Stimulated activated CD4-positive, alpha-beta T cell treated with anti-CD3 and anti-CD28 coated beads, Interleukin-1b, Interleukin-23, amount 100 ng/mL, for 48 hours (primary cell): Measurements from ENCODE around the gene EVX2.

Experiments used
- DNase-seq: peaks from one replicate; pipeline ENCODE4 v3.0.0-alpha.2; 2020

Gene EVX2

DNA sequence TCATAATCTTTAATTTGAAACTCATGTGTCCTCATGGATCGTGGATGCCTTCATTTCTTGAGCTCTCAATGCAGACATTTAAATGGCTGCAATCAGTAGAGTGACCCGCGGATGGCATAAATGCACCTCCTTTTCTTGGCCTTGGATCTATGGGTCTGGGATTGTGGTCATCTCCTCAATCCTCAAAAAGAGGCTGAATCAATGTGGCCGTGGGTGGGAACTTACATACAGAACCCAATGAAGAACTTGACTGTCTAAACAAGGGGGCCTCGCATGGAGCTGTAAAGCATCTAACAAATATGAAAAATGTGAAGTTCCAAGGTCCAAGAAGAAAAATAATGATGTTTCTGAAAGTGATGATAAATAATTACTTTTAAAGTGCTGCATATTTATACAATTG is 11.7 kb upstream of the EVX2 start:
- no peak for DNase-seq

DNA sequence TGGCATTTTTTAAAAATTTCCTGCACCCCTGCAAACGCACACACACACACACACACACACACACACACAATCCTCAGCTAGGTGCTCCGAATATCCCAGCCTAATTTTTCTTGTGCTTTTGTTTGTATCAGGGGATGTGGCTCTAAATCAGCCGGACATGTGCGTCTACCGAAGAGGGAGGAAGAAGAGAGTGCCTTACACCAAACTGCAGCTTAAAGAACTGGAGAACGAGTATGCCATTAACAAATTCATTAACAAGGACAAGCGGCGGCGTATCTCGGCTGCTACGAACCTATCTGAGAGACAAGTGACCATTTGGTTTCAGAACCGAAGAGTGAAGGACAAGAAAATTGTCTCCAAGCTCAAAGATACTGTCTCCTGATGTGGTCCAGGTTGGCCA is 10.6 kb upstream of the EVX2 start:
- DNase-seq = no peak

GRCh38 chr2:176093898-176094249 is 10.1 kb upstream of the EVX2 start:
- no peak for DNase-seq

GRCh38 chr2:176093145-176093897 is 9.6 kb upstream of the EVX2 start:
- DNase-seq = no peak

DNA sequence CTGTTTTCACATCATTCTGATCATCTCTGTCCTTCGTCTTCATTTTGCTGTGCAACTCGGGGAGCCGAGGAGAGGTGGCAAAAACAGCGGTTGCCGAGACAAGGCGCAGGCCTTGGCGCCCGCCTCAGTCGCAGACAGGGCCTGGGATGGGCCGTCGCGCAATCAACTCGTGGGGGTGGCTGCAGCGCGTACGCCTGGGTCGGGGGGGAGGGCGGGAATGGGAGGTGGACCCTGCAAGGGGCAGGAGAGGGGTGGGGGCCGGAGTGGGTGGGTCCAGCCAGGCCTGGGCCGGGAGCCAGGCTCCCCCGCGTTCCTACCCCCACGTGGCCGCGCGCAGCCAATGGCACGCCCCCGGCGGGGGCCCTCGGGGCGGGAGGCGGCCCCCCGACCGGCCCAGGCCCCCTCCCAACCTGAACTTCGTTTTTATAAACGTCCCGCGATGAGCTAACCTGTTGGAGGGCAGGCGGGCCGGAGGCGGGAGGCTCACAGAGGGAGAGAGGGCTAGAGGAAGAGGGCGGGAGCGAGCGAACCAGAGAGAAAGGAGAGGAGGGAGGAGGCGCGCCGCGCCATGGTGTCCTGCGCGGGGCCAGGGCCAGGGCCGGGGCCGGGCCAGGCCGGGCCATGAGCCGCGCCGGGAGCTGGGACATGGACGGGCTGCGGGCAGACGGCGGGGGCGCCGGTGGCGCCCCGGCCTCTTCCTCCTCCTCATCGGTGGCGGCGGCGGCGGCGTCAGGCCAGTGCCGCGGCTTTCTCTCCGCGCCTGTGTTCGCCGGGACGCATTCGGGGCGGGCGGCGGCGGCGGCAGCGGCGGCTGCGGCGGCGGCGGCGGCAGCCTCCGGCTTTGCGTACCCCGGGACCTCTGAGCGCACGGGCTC is 8.7 kb upstream of the EVX2 start, which contains the start of gene HOXD13:
TSS of gene HOXD13 (plus strand) at position 452 of the 875 bp plus-strand sequence. CDS start at position 622, 170 bp downstream.
- no peak for DNase-seq

GRCh38 chr2:176091329-176092258 is 7.8 kb upstream of the EVX2 start:
- no peak for DNase-seq

GRCh38 chr2:176090862-176091261 is 7.1 kb upstream of the EVX2 start:
- DNase-seq = no peak

DNA sequence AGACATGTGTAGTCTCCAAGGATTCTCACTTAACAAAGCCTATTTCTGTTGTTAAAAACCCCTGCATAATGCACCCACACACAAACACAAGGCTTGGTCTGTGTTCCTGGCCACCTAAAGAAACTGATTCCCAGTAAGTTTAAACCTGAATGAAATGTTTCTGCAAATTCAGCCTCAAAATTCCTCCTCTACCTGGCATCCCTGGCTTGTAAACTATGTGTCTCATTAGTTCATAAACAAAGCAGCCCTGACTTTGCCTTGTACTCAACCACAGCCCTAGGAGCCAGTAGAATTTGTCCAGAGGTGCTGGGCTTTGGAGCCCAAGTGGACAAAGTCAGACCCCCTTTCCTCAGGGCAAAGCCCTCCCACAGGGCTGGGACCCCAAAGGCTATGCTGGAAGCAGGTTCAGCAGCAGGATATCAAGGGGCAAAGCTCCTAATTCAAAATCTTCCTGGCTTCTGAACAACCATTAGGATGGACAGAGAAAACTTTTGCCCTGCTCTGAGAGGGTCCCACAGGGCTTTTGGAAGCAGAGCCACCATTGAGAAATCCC is 6.2 kb upstream of the EVX2 start:
- DNase-seq = no peak

DNA sequence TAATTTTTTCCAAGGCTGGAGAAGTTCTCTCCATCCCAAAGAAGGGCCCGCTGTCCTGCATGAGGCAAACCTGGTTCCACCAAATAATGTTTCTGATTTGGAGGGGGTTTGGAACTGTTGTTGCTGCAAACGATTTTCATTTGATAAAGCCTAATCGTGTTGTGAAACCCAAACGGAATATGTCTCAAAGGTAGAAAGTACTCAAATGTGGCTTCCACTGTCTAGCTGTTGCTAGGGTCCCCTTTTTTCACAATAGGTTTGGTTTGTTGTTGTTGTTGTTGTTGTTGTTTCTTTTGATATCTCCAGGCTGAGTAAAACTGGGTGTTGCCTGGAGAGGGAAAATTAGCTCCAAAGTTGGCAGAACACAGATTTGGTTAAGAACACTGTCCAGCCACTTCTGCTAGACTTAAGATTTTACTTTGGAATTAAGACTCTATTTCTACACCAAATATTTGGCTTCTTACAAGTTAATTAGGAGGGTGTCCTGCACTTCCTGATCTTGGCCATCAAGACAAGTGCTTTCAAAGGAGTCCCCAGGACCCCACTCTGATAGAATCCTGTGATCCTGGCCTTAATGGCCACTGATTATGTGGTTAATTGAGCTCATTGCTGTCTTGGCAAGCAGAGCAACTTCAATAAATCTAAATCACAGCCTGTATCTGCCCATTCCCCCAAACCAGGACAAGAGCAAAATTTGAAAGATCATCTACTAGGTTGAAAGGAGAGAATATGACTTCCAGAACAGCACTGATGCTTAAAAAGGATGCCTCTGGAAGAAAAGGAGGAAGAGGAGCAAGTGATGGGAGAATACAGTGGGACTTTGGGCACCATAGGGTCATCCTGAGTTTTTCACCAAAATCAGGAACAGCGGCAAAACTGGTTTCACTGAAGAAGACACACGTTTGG is 5.4 kb upstream of the EVX2 start:
- no peak for DNase-seq

DNA sequence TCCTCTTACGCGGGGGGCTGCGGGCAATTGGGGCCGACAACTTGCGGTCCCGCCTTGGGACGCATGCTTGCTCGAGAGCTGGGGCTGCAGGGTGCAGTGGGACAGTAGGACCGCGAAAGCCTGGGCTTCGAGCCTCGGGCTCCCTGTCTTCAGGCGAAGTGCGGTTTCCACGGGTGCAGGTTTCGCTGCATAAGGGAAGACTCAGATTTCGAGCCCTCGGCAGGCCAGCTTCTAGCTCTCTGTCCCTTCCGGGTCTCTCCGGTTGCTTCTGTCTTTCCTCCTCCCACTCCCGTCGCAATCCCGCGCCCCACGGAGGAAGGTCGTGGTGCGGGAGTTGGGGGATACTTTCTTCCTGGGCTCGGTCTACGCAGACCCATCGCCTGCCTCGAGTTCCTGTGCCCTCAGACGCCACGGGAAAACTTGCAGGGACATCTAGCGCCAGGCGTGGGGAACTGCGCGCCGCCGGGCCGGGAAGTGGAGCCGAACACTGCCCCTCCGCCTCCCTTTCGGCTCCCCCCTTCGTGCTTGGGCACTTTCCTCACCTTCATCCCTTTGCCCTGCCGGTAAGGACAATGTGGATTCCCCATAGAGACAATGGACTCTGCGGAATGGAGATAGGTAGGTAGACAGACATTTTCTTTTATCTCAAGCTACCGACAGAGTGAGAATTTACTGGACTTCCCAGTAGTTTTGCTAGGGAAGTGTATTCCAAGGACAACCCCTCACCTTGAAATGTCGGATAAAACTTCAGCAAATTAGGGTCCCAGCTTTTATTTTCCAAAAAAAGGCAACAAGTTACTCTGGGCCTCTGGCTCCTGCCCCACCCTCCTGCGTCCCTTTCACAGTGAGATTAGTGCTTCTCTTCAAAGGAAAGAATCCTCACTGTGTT is 4.5 kb upstream of the EVX2 start:
- no peak for DNase-seq

GRCh38 chr2:176087330-176088047 is 3.7 kb upstream of the EVX2 start:
- no peak for DNase-seq

DNA sequence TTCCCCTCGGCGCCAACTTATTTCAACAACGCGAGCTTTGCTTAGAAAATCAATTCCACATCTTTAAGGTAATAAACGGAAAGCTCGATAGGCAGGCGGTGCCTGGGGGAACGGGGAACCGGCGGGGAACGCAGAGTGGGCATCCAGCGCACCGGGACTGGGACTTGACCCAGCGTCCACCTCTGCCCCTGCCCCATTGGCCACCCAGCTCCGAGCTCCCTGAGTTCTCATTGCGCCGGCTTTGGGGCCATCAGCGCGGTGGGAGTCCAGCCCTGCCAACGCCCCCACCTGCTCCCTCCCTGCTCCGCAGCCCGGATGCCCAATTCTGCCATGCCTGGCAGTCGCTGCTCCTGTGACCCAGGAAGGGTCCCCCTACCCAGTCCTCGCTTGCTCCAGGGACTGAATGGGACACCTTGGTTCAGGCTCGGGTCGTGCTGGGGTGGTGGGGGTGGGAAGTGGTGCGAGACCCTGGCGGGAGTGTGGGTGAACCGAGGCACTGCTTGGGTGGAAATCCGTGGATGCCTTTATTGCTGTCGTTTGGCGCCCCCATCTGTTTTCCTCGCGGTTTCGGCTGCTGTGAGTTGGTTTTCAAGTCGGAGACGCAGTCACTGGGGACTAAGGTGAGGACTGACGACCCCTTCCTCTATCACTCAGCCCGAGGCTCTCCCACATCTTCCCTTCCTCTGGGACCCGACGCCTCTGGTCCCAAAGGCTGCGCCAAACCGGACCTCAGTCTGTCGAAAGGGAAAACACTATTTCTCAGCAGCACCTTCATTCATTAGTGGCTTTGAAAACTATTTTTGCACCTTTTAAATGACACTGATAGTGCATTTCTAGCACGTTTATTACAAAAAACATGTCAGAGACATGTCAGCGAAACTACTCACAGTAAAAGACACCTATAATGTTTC is 2.4 kb upstream of the EVX2 start:
- DNase-seq = no peak

GRCh38 chr2:176085120-176085788 is 1.5 kb upstream of the EVX2 start:
- DNase-seq = no peak

DNA sequence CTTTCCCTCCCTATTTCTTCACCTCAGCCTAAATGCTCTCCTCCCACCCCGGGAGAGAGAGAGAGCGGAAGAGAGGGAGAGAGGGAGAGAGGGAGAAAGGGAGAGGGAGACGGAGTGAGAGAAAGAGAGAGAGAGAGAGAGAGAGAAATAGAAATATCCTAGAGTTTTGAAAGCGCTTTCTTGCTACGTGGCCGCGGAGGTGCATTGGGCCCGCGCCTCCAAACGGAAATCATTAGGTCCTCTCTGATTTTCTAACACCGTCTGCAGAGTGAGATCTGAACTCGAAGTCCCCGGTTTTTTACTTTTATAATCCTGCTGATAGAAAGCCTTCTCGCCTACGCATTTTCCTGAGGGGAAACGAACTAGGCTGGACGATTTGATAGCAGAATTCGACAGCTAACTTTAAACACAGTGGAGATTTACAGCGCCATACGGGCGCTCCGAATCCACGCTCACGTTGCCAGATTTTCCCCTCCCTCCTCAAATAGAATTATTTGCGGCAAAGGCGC is 903 bp upstream of the EVX2 start:
- DNase-seq = no peak

- DNase-seq = no peak
Observed at GRCh38 chr2:176082824-176083751, 674 bp downstream of the EVX2 start.

DNA sequence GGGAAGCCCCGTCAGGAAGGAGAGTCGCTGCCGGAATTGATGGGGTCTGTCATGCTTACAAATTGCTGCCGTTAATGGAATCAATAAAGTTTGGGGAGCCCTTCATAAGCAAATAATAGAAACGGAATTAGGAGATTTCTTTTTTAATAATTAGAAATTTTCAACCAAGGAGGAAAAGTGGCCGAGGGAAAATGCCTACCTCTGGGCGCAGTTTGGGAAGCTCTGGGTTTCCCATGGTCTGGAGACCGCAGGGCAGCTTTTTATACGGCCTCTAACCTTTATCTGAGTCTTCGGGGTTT is 1.3 kb downstream of the EVX2 start:
- no peak for DNase-seq
